ENCODE data around the gene LRIF1.

LRIF1 gene

DNA sequence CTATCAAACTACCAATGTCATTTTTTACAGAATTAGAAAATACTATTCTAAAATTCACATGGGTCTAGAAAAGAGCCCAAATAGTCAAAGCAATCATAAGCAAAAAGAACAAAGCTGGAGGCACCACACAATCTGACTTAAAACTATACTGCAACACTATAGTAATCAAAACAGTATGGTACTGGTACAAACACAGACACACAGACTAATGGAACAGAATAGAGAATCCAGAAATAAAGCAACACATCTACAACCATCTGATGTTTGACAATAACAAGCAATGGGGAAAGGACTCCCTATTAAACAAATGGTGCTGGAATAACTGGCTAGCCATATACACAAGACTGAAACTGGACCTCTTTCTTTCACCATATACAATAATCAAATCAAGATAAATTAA, 50.9 kb downstream of the LRIF1 start:
- H3K27me3 ChIP-seq, result no peaks in the 10 kb centered on the region
- no peaks in the 10 kb centered on the region for H4K20me1 ChIP-seq
- H3K4me1 ChIP-seq, result peaks cover 0 to 13% (median 7%) of the 10 kb centered on the region in 10 experiments; a peak in 11 of 20 replicates
- no peak overlapping the region for H3K4me2 ChIP-seq
- no peak overlapping the region for H3K4me3 ChIP-seq
- no peak overlapping the region for H3K27ac ChIP-seq
- peaks cover 14 to 45% (median 20%) of the 10 kb centered on the region in 11 experiments for H3K9me3 ChIP-seq (replicated peaks in 1 of 11)
- no peak overlapping the region for H3K9ac ChIP-seq
- H3K36me3 ChIP-seq, result peaks cover 0 to 10% (median 0%) of the 10 kb centered on the region in 11 experiments; a peak in 2 of 22 replicates
- TF ChIP-seq Cebpa-rat (IDR thresholded peaks at IDR 0.05), result no peak

DNA sequence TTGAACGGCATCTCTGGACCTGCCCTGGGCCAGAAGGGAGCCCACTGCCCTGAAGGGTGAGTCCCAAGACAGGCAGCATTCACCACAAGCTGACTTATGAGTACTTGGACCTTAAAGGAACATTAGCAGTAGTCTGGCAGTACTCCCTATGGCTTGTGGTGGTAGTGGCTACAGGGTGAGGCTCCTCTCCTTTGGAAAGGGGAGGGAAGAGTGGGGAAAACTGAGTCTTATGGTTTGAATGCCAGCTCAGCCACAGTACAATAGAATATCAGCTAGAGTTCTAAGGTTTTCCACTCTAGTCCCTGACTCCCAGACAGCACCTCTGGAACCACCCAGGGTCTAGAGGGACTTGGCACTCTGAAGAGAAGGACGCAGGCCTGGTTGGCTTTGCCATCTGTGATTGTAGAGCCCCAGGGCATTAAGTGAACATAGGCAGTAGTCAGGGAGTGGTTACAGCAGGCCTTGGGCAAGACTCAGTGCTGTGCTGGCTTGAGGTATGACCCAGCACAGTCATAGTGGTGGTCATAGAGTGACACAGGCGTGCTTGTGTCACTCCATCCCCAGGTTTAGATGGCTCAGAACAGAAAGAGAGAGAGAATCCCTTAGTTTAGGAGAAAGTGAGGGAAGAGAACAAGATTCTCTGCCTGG, 59.7 kb downstream of the LRIF1 start:
- no peak for TF ChIP-seq Cebpa-rat (IDR thresholded peaks at IDR 0.05)
- Histone ChIP-seq H3K9ac (no peak overlapping the region), H3K27me3 (no peaks in the 10 kb centered on the region), H3K4me2 (no peak overlapping the region), H3K27ac (peak overlapping the region in 3 of 11 experiments; percentile 2 to 34 (median 33); a peak in 4 of 22 replicates), H4K20me1 (peaks cover 0 to 46% (median 18%) of the 10 kb centered on the region in 11 experiments; a peak in 17 of 22 replicates), H3K36me3 (peaks cover 39 to 57% (median 51%) of the 10 kb centered on the region in 11 experiments), H3K4me3 (no peak overlapping the region), H3K4me1 (no peaks in the 10 kb centered on the region), H3K9me3 (replicated peaks in 1 of 11) (no peaks in the 10 kb centered on the region)

DNA sequence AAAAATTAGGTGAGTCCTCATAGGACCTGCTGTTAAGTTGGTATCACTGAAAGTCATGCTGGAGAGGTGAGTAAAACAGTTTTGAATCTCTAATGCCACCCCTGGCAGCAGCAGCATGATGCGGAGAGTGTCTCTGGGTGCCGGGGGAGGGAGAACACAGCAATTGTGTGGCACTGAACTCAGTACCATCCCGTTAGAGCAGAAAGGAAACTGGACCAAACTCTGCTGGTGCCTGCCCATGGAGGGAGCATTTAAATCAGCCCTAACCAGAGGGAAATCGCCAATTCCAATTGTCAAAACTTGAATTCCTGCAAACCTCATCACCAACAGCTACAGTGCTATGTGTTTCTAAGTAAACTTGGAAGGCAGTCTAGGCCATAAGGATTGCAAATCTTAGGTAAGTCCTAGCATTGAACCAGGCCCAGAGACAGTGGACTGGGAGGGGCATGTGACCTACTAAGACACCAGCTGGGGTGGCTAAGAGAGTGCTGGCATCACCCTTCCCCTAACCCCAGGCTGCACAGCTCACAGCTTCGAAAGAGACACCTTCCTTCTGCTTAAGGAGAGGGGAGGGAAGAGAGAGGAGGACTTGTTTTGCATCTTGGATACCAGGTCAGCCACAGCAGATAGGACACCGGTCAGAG, 60.8 kb downstream of the LRIF1 start:
- Histone ChIP-seq H3K36me3 (peaks cover 49 to 68% (median 62%) of the 10 kb centered on the region in 11 experiments), H3K27me3 (no peaks in the 10 kb centered on the region), H3K4me2 (no peak overlapping the region), H3K9ac (no peak overlapping the region), H3K4me1 (no peaks in the 10 kb centered on the region), H3K27ac (no peak overlapping the region), H3K4me3 (no peak overlapping the region), H3K9me3 (replicated peaks in 1 of 11) (no peaks in the 10 kb centered on the region), H4K20me1 (peaks cover 3 to 56% (median 28%) of the 10 kb centered on the region in 11 experiments; a peak in 17 of 22 replicates)
- no peak for TF ChIP-seq Cebpa-rat (IDR thresholded peaks at IDR 0.05)

DNA sequence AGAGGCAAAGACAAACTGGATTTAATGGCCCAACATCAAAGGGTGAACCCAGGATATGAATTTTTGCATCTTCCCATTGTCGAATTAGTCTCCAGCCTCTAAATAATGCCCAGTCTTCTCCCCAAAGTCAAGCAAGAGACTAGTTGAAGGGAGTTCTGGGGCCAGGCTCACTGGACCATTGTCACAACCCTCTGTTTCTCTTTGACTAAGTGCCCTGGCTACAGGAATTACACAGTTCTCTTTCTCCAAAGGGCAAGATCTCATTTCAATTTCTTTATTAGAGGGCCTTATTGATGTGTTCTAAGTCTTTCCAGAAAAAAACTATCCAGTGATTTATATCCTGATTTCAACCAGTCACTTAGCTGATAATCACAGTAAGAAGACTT, 64.3 kb downstream of the LRIF1 start:
- Histone ChIP-seq H3K4me1 (peaks cover 0 to 18% (median 11%) of the 10 kb centered on the region in 10 experiments; a peak in 16 of 20 replicates), H3K4me3 (no peak overlapping the region), H4K20me1 (peaks cover 38 to 91% (median 61%) of the 10 kb centered on the region in 11 experiments; a peak in 21 of 22 replicates), H3K9ac (no peak overlapping the region), H3K27ac (no peak overlapping the region), H3K27me3 (no peaks in the 10 kb centered on the region), H3K9me3 (replicated peaks in 1 of 11) (no peaks in the 10 kb centered on the region), H3K4me2 (no peak overlapping the region), H3K36me3 (peaks cover 83 to 99% (median 96%) of the 10 kb centered on the region in 11 experiments)
- TF ChIP-seq Cebpa-rat (IDR thresholded peaks at IDR 0.05), result no peak

DNA sequence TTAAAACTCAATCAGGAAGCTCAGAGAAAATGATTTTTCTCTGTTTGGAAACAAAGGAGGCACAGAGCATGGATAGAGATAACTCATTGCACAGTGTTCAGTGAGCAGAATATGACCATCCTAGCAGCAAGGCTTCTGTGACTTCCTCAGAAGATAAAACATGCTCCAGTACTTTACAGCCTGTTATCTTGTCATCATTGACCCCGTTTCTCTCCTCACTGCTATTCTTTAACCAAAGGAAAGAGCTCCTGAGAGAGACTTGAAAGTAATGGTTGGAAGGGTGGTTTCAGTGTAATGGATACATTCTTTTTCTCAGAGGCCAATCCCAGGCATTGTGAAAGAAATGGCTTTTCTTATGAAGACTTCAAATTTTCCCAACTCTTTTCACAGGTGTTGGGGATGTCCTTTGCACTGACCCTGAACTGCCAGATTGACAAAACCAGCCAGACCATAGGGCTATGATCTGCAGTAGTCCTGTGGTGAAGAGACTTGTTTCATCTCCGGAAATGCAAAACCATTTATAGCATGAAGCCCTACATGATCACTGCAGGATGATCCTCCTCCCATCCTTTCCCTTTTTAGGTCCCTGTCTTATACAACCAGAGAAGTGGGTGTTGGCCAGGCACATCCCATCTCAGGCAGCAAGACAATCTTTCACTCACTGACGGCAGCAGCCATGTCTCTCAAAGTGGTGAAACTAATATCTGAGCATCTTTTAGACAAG, 64.8 kb downstream of the LRIF1 start:
- TF ChIP-seq Cebpa-rat (IDR thresholded peaks at IDR 0.05), result no peak
- Histone ChIP-seq H3K4me3 (no peak overlapping the region), H3K4me2 (no peak overlapping the region), H3K4me1 (peaks cover 5 to 22% (median 17%) of the 10 kb centered on the region in 10 experiments; a peak in 17 of 20 replicates), H3K27ac (no peak overlapping the region), H3K9ac (no peak overlapping the region), H4K20me1 (peaks cover 44 to 92% (median 66%) of the 10 kb centered on the region in 11 experiments; a peak in 21 of 22 replicates), H3K9me3 (replicated peaks in 1 of 11) (no peaks in the 10 kb centered on the region), H3K27me3 (no peaks in the 10 kb centered on the region), H3K36me3 (peaks cover 89 to 100% (median 97%) of the 10 kb centered on the region in 11 experiments)

GRCh38 chr1:110897681-110898080, 66.0 kb downstream of the LRIF1 start:
- peaks cover 96 to 100% (median 99%) of the 10 kb centered on the region in 11 experiments for H3K36me3 ChIP-seq
- peaks cover 56 to 92% (median 74%) of the 10 kb centered on the region in 11 experiments for H4K20me1 ChIP-seq
- no peak for TF ChIP-seq Cebpa-rat (IDR thresholded peaks at IDR 0.05)

More at GRCh38 chr1:110897681-110898080, 66.0 kb downstream of the LRIF1 start:
- no peak overlapping the region for H3K4me3 ChIP-seq
- no peak overlapping the region for H3K27ac ChIP-seq
- H3K4me2 ChIP-seq, result no peak overlapping the region
- peaks cover 14 to 31% (median 22%) of the 10 kb centered on the region in 10 experiments; a peak in 17 of 20 replicates for H3K4me1 ChIP-seq
- no peak overlapping the region for H3K9ac ChIP-seq
- H3K9me3 ChIP-seq (replicated peaks in 1 of 11), result no peaks in the 10 kb centered on the region
- H3K27me3 ChIP-seq, result no peaks in the 10 kb centered on the region

All from BLaER1 treated with 17β-estradiol and CSF1 and Interleukin-3, amounts not matched to agents 10 nM and 100 nM (cell line).